ENCODE measurements around the gene TMEM169. TPM values are rescaled to one million over a fixed set of nuclear protein-coding genes. Genes with fewer than 3 reads are reported as not detected.

Gene TMEM169
- total and polyA plus RNA-seq, 10 of the 15 experiments (the other 5 are each of a cell fraction or from before 2014, with no cell fraction given) = 0.23 to 3.2 (median 2.3) TPM

DNA sequence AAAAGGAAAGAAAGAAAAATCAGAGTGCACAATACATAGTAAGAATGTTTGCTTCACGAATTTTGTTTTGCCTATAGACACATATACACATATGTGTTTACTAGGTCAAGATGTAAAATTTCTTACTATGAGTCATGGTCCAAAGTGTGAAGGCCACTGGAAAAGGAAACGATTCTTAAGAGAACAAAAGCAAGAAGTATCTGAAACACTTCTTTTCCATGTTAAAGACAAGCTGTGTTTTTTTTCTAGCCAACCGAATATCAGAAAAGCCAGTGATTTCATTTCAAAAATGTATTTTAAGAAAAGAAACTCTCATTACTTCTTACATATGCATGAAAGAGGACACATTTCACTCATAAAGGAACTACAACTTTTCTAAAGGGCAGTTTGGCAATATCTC, 25.0 kb upstream of the TMEM169 start (continued):
- TF ChIP-seq CHD1 (IDR thresholded peaks at IDR 0.05; ENCODE audit: low read depth, low read length) (no peak), IKZF1 (conservative IDR thresholded peaks at IDR 0.05) (peak; percentile 47; the same call in 1 of the 2 replicates), CBFB (IDR thresholded peaks at IDR 0.05; ENCODE audit: low read depth) (no peak), EED (IDR thresholded peaks at IDR 0.05; ENCODE audit: low read depth) (peak; percentile 27; the same call in 1 of the 2 replicates), MYC (IDR thresholded peaks at IDR 0.05; ENCODE audit: insufficient read depth, insufficient read length, insufficient replicate concordance, low read length, severe bottlenecking) (no peak), RELB (IDR thresholded peaks at IDR 0.05; ENCODE audit: low read depth) (peak; percentile 51; the same call in 1 of the 2 replicates), NFYA (IDR thresholded peaks at IDR 0.05; ENCODE audit: borderline replicate concordance, low read depth, low read length) (no peak), HDAC2 (IDR thresholded peaks at IDR 0.05) (no peak), MEF2B (IDR thresholded peaks at IDR 0.05; ENCODE audit: partially characterized antibody, poor library complexity, severe bottlenecking) (peak; percentile 28), YY1 (IDR thresholded peaks at IDR 0.05; ENCODE audit: low read depth, low read length) (no peak), POLR2AphosphoS5 (IDR thresholded peaks at IDR 0.05; ENCODE audit: low read length) (no peak), SUZ12 (IDR thresholded peaks at IDR 0.05; ENCODE audit: unreplicated experiment) (no peak), DPF2 (IDR thresholded peaks at IDR 0.05) (0 out of 2 replicates have a peak, but pooled peaks have one; percentile 31), KLF5 (IDR thresholded peaks at IDR 0.05; ENCODE audit: partially characterized antibody) (no peak), CREB1 (IDR thresholded peaks at IDR 0.05; ENCODE audit: low read depth) (0 out of 2 replicates have a peak, but pooled peaks have one; percentile 17), FOXM1 (IDR thresholded peaks at IDR 0.05; ENCODE audit: low read depth, low read length) (peak; percentile 72; the same call in 1 of the 2 replicates), TARDBP (IDR thresholded peaks at IDR 0.05; ENCODE audit: borderline replicate concordance) (no peak), NR2C2 (IDR thresholded peaks at IDR 0.05; ENCODE audit: borderline replicate concordance, control insufficient read depth, insufficient read length, low read depth) (no peak), ZNF24 (IDR thresholded peaks at IDR 0.05) (no peak), RFX5 (IDR thresholded peaks at IDR 0.05; ENCODE audit: low read depth, low read length) (no peak), IKZF2 (IDR thresholded peaks at IDR 0.05) (peak; percentile 71 to 75; a peak in 3 of 4 replicates), BACH1 (IDR thresholded peaks at IDR 0.05; ENCODE audit: borderline replicate concordance) (no peak), CBX3 (IDR thresholded peaks at IDR 0.05; ENCODE audit: borderline replicate concordance, low read depth) (no peak), RELA (IDR thresholded peaks at IDR 0.05; ENCODE audit: borderline replicate concordance, partially characterized antibody) (no peak), FOS (IDR thresholded peaks at IDR 0.05; ENCODE audit: borderline replicate concordance, extremely low read depth, insufficient read length) (no peak), SIX5 (IDR thresholded peaks at IDR 0.05; ENCODE audit: low read depth, low read length, severe bottlenecking) (no peak)
- TF ChIP-seq, protein P1, sequence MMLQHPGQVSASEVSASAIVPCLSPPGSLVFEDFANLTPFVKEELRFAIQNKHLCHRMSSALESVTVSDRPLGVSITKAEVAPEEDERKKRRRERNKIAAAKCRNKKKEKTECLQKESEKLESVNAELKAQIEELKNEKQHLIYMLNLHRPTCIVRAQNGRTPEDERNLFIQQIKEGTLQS (IDR thresholded peaks at IDR 0.05; ENCODE audit: borderline replicate concordance, extremely low read depth, low read depth, low read length) = no peak
- TF ChIP-seq, protein P2, sequence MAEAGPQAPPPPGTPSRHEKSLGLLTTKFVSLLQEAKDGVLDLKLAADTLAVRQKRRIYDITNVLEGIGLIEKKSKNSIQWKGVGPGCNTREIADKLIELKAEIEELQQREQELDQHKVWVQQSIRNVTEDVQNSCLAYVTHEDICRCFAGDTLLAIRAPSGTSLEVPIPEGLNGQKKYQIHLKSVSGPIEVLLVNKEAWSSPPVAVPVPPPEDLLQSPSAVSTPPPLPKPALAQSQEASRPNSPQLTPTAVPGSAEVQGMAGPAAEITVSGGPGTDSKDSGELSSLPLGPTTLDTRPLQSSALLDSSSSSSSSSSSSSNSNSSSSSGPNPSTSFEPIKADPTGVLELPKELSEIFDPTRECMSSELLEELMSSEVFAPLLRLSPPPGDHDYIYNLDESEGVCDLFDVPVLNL (IDR thresholded peaks at IDR 0.05; ENCODE audit: low read depth, low read length) = no peak
- TF ChIP-seq, protein P3, sequence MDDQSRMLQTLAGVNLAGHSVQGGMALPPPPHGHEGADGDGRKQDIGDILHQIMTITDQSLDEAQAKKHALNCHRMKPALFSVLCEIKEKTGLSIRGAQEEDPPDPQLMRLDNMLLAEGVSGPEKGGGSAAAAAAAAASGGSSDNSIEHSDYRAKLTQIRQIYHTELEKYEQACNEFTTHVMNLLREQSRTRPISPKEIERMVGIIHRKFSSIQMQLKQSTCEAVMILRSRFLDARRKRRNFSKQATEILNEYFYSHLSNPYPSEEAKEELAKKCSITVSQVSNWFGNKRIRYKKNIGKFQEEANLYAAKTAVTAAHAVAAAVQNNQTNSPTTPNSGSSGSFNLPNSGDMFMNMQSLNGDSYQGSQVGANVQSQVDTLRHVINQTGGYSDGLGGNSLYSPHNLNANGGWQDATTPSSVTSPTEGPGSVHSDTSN (IDR thresholded peaks at IDR 0.05; ENCODE audit: insufficient replicate concordance, low read depth, low read length) = no peak
- TF ChIP-seq, protein P4, sequence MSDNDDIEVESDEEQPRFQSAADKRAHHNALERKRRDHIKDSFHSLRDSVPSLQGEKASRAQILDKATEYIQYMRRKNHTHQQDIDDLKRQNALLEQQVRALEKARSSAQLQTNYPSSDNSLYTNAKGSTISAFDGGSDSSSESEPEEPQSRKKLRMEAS (IDR thresholded peaks at IDR 0.05; ENCODE audit: low read depth, low read length) = no peak
